Right lobe of liver (tissue), 4 donors: ENCODE data around the gene RAP1GAP.

Source experiments
- POLR2A ChIP-seq: fragments of 450-650 bp; IDR thresholded peaks from one replicate; pipeline ENCODE4 v1.6.1; 2017; ENCODE audit warnings: antibody characterized with exemption, mild to moderate bottlenecking
- TF ChIP-seq, protein P1 (sequence below), 4 donors: fragments of 200-600 bp in 3 of 4; fragments of 450-650 bp in 1 of 4; IDR thresholded peaks; one replicate each; pipeline versions ENCODE4 v1.5.1 to v1.8.0; 2016 to 2022; ENCODE audit warnings: antibody characterized with exemption in 4 of 4, mild to moderate bottlenecking in 2 of 4
- donor health status: DM: no; HTN: no; CAD: no.
- donor health status: DM: no; HTN: no; CAD: no.
- donor health status: DM: no; HTN: yes; CAD: no.

DNA sequence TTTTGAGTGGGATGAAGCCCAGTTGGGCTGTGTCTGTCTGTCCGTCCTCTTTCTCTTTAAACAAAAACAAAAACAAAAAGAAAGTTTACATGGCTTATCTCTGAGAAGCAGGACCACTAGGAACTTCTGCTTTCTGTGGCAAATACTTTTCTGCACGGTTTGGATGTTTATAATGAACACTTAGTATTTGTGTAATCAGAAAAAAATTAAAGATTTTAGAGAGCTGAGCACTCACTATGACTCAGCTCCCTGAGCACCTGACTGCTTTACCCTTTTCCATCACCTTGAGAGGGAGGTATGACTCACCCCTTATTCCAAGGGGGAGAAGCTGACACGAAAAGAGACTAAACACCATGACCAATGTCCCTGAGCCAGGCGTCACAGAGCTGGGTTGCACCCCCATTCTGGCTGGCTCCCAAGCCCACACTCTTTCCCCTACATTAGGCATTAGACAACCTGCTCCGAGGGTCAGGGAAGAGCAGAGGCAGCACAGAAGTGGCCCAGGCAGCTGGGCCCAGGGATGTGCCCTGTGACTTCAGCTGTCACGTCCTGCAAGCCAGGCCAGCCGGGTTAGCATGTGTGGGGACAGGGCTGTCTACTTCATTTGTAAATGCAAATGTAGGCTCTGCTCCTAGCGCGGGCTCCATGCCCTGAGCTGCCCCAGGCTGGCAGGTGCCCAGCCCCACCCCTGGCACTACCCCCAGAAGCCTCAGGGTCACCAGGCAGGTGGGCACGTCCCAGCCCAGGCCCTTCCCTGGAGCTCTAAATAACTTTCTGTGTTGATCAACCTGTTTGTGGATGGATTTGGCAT, 30.4 kb downstream of the RAP1GAP start:
- TF ChIP-seq POLR2A: no peak
- TF ChIP-seq, protein P1, sequence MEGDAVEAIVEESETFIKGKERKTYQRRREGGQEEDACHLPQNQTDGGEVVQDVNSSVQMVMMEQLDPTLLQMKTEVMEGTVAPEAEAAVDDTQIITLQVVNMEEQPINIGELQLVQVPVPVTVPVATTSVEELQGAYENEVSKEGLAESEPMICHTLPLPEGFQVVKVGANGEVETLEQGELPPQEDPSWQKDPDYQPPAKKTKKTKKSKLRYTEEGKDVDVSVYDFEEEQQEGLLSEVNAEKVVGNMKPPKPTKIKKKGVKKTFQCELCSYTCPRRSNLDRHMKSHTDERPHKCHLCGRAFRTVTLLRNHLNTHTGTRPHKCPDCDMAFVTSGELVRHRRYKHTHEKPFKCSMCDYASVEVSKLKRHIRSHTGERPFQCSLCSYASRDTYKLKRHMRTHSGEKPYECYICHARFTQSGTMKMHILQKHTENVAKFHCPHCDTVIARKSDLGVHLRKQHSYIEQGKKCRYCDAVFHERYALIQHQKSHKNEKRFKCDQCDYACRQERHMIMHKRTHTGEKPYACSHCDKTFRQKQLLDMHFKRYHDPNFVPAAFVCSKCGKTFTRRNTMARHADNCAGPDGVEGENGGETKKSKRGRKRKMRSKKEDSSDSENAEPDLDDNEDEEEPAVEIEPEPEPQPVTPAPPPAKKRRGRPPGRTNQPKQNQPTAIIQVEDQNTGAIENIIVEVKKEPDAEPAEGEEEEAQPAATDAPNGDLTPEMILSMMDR (IDR thresholded peaks at IDR 0.05): no peak
